Neuronal stem cell (in vitro differentiated cells): Measurements from ENCODE around the gene HS3ST3B1.

Experiments
- DNase-seq: peaks from one replicate; pipeline ENCODE4 v3.0.0-alpha.2; 2013; ENCODE audit warnings: low spot score
- H2AFZ ChIP-seq: one replicate; pipeline ENCODE4 v1.6.1; 2013; ENCODE audit warnings: mild to moderate bottlenecking, low read length, inconsistent platforms
- H2AK5ac ChIP-seq: 2 replicates; pipeline ENCODE4 v1.6.1; 2013; ENCODE audit warnings: low read depth, mild to moderate bottlenecking, inconsistent platforms, low read length, moderate library complexity, mixed read lengths
- H2BK120ac ChIP-seq: 2 replicates; pipeline ENCODE4 v1.6.1; 2013; ENCODE audit warnings: low read depth, mild to moderate bottlenecking, inconsistent platforms, low read length, moderate library complexity, mixed read lengths
- H2BK12ac ChIP-seq: one replicate; pipeline ENCODE4 v1.6.1; 2013; ENCODE audit warnings: low read length, inconsistent platforms
- H2BK15ac ChIP-seq: 2 replicates; pipeline ENCODE4 v1.6.1; 2013; ENCODE audit warnings: mild to moderate bottlenecking, low read length, inconsistent platforms, mixed read lengths
- H2BK5ac ChIP-seq: one replicate; pipeline ENCODE4 v1.6.1; 2013; ENCODE audit warnings: inconsistent platforms, mild to moderate bottlenecking, low read length, moderate library complexity
- H3K14ac ChIP-seq: one replicate; pipeline ENCODE4 v1.6.1; 2013; ENCODE audit warnings: low read length, inconsistent platforms
- H3K18ac ChIP-seq: 2 replicates; pipeline ENCODE4 v1.6.1; 2013; ENCODE audit warnings: low read length, inconsistent platforms
- H3K23ac ChIP-seq: 2 replicates; pipeline ENCODE4 v1.6.1; 2013; ENCODE audit warnings: low read depth, mild to moderate bottlenecking, mixed read lengths, low read length, inconsistent platforms; ENCODE audit not compliant: poor library complexity
- H3K27ac ChIP-seq: replicated peaks from 3 replicates; pipeline ENCODE4 v1.5.1; 2013; ENCODE audit warnings: low read length, inconsistent platforms
- H3K27me3 ChIP-seq, 3 experiments: 2 replicates each; pipeline ENCODE4 v1.6.1; 2013; ENCODE audit warnings: low read length in 3 of 3, mild to moderate bottlenecking in 2 of 3, inconsistent platforms in 1 of 3, low read depth in 1 of 3, mixed read lengths in 1 of 3, moderate library complexity in 1 of 3; ENCODE audit not compliant: control insufficient read depth in 3 of 3, insufficient read depth in 3 of 3
- H3K36me3 ChIP-seq, 2 donors: replicated peaks in 1 of 2; 2 replicates each; pipeline ENCODE4 v1.6.1; 2013; ENCODE audit warnings: low read length in 2 of 2; ENCODE audit not compliant: control insufficient read depth in 2 of 2, insufficient read depth in 2 of 2
- H3K4ac ChIP-seq: 2 replicates; pipeline ENCODE4 v1.6.1; 2013; ENCODE audit warnings: inconsistent platforms, mild to moderate bottlenecking, low read length, moderate library complexity
- H3K4me1 ChIP-seq, 2 donors: 1 replicate in 1 of 2; 2 replicates in 1 of 2; pipeline ENCODE4 v1.6.1; 2013; ENCODE audit warnings: low read length in 2 of 2, low read depth in 1 of 2; ENCODE audit not compliant: control insufficient read depth in 2 of 2, insufficient read depth in 1 of 2
- H3K4me2 ChIP-seq: one replicate; pipeline ENCODE4 v1.6.1; 2013; ENCODE audit warnings: mild to moderate bottlenecking, low read length, inconsistent platforms; ENCODE audit not compliant: insufficient read depth, poor library complexity, severe bottlenecking
- H3K4me3 ChIP-seq, 2 donors: 2 replicates each; pipeline ENCODE4 v1.5.1; 2013; ENCODE audit warnings: low read length in 2 of 2, mild to moderate bottlenecking in 2 of 2, inconsistent platforms in 1 of 2, moderate library complexity in 1 of 2
- H3K79me1 ChIP-seq: one replicate; pipeline ENCODE4 v1.6.1; 2013; ENCODE audit warnings: low read depth, mild to moderate bottlenecking, inconsistent platforms, low read length, moderate library complexity
- H3K9ac ChIP-seq: one replicate; pipeline ENCODE4 v1.6.1; 2013; ENCODE audit warnings: mild to moderate bottlenecking, low read depth, low read length, inconsistent platforms; ENCODE audit not compliant: poor library complexity
- H3K9me3 ChIP-seq, 2 donors: replicated peaks in 1 of 2; 2 replicates each; pipeline versions ENCODE3 to v1.6.1; 2013; ENCODE audit warnings: low read length in 2 of 2, mild to moderate bottlenecking in 2 of 2, inconsistent platforms in 1 of 2, low read depth in 1 of 2, mixed read lengths in 1 of 2, moderate library complexity in 1 of 2; ENCODE audit not compliant: control insufficient read depth in 2 of 2, insufficient read depth in 1 of 2
- H4K8ac ChIP-seq: one replicate; pipeline ENCODE4 v1.6.1; 2013; ENCODE audit warnings: low read depth, mild to moderate bottlenecking, inconsistent platforms, low read length, moderate library complexity
- H4K91ac ChIP-seq: one replicate; pipeline ENCODE4 v1.6.1; 2013; ENCODE audit warnings: low read length, low read depth, mild to moderate bottlenecking, inconsistent platforms; ENCODE audit not compliant: poor library complexity
- WGBS, 2 donors: extraction: QIAGEN DNeasy Blood & Tissue Kit; methylation state at CpG; one replicate each; pipeline ENCODE4 v1.1.7; 2013; ENCODE audit warnings: missing lambda C conversion rate in 2 of 2, mixed read lengths in 1 of 2; ENCODE audit not compliant: insufficient read length in 2 of 2, insufficient replicate concordance in 1 of 2; ENCODE audit errors: extremely low coverage in 2 of 2; 5-methylcytosine and 5-hydroxymethylcytosine counted together

Gene HS3ST3B1

GRCh38 chr17:14376666-14377065 lies 75.8 kb downstream of the HS3ST3B1 start:
- H3K4me3 ChIP-seq: no peak overlapping the region
- peaks cover 9 to 22% of the 10 kb centered on the region in 2 donors for H3K4me1 ChIP-seq
- no peak overlapping the region for H2BK5ac ChIP-seq
- no peak overlapping the region for H3K9ac ChIP-seq
- no peak overlapping the region for H2BK120ac ChIP-seq
- H3K36me3 ChIP-seq: no peaks in the 10 kb centered on the region
- WGBS, 2 donors: no CpG with 5 or more reads among the region's 3 CpGs
- no peak overlapping the region for H4K91ac ChIP-seq
- H3K9me3 ChIP-seq: no peaks in the 10 kb centered on the region
- no peaks in the 10 kb centered on the region for H3K27me3 ChIP-seq
- no peak overlapping the region for H2AFZ ChIP-seq
- no peak overlapping the region for H3K4ac ChIP-seq
- no peak overlapping the region for H4K8ac ChIP-seq
- H2BK15ac ChIP-seq: no peak overlapping the region
- H3K23ac ChIP-seq: no peak overlapping the region
- no peak overlapping the region for H3K14ac ChIP-seq
- no peak overlapping the region for H2BK12ac ChIP-seq
- H2AK5ac ChIP-seq: no peak overlapping the region
- no peak for DNase-seq
- H3K18ac ChIP-seq: no peak overlapping the region
- H3K79me1 ChIP-seq: no peaks in the 10 kb centered on the region
- H3K4me2 ChIP-seq: no peak overlapping the region
- H3K27ac ChIP-seq: no peak overlapping the region

- Histone ChIP-seq H3K9ac (no peak overlapping the region), H3K23ac (no peak overlapping the region), H2BK5ac (no peak overlapping the region), H3K4me1 (peaks cover 0 to 1% of the 10 kb centered on the region in 2 donors), H3K79me1 (no peaks in the 10 kb centered on the region), H3K27me3 (no peaks in the 10 kb centered on the region), H3K14ac (no peak overlapping the region), H3K9me3 (no peaks in the 10 kb centered on the region), H2BK120ac (no peak overlapping the region), H2AFZ (no peak overlapping the region), H4K91ac (no peak overlapping the region), H4K8ac (no peak overlapping the region), H3K36me3 (peaks cover 0 to 2% of the 10 kb centered on the region in 2 donors), H3K4ac (no peak overlapping the region), H2BK15ac (no peak overlapping the region), H3K4me3 (no peak overlapping the region), H3K27ac (no peak overlapping the region), H2BK12ac (no peak overlapping the region), H3K18ac (no peak overlapping the region), H2AK5ac (no peak overlapping the region), H3K4me2 (no peak overlapping the region)
- no peak for DNase-seq
- WGBS, 2 donors: no CpG with 5 or more reads among the region's 6 CpGs
Observed at GRCh38 chr17:14381606-14382005, 80.7 kb downstream of the HS3ST3B1 start.

- H3K4ac ChIP-seq: no peak overlapping the region
- no peak for DNase-seq
- WGBS, 2 donors: no CpG with 5 or more reads among the region's 7 CpGs
- no peak overlapping the region for H2BK5ac ChIP-seq
- no peaks in the 10 kb centered on the region for H3K4me1 ChIP-seq
- H2BK15ac ChIP-seq: no peak overlapping the region
- H3K4me3 ChIP-seq: no peak overlapping the region
- no peaks in the 10 kb centered on the region for H3K27me3 ChIP-seq
- H4K8ac ChIP-seq: no peak overlapping the region
- no peaks in the 10 kb centered on the region for H3K9me3 ChIP-seq
- no peak overlapping the region for H3K18ac ChIP-seq
- no peak overlapping the region for H2BK12ac ChIP-seq
- no peak overlapping the region for H3K14ac ChIP-seq
- H3K27ac ChIP-seq: no peak overlapping the region
- H3K4me2 ChIP-seq: no peak overlapping the region
- H2BK120ac ChIP-seq: no peak overlapping the region
- H3K23ac ChIP-seq: no peak overlapping the region
- no peak overlapping the region for H2AK5ac ChIP-seq
- H2AFZ ChIP-seq: no peak overlapping the region
- H3K79me1 ChIP-seq: no peaks in the 10 kb centered on the region
- no peak overlapping the region for H3K9ac ChIP-seq
- H4K91ac ChIP-seq: no peak overlapping the region
- peaks cover 0 to 2% of the 10 kb centered on the region in 2 donors for H3K36me3 ChIP-seq
Observed at GRCh38 chr17:14387036-14387435, 86.2 kb downstream of the HS3ST3B1 start.

GRCh38 chr17:14389681-14390080 lies 88.8 kb downstream of the HS3ST3B1 start:
- Histone ChIP-seq H4K8ac (no peak overlapping the region), H3K4ac (no peak overlapping the region), H2BK120ac (no peak overlapping the region), H4K91ac (no peak overlapping the region), H3K4me1 (no peaks in the 10 kb centered on the region), H3K23ac (no peak overlapping the region), H2AFZ (peak overlapping the region; percentile 10), H3K27me3 (no peaks in the 10 kb centered on the region), H3K79me1 (no peaks in the 10 kb centered on the region), H3K4me3 (no peak overlapping the region), H3K36me3 (peaks cover 0 to 2% of the 10 kb centered on the region in 2 donors), H3K4me2 (no peak overlapping the region), H3K9me3 (no peaks in the 10 kb centered on the region), H2BK12ac (no peak overlapping the region), H2BK5ac (no peak overlapping the region), H3K9ac (no peak overlapping the region), H3K27ac (no peak overlapping the region), H3K18ac (no peak overlapping the region), H2BK15ac (no peak overlapping the region), H2AK5ac (no peak overlapping the region), H3K14ac (no peak overlapping the region)
- no CpG with 5 or more reads among the region's 6 CpGs for WGBS, 2 donors
- no peak for DNase-seq
